Smooth muscle cell (in vitro differentiated cells): Measurements from ENCODE around the gene ENTPD1. TPM values are rescaled to one million over a fixed set of nuclear protein-coding genes. Genes with fewer than 3 reads are reported as not detected.
"Not testable (repeated sequence)": the region's sequence is repeated elsewhere in the genome, so short reads cannot be mapped to it uniquely, and the experiment has no call there.

Source experiments
- DNase-seq: peaks from one replicate; lab custom pipeline; 2025; ENCODE audit not compliant: unreplicated experiment; lab: John Stamatoyannopoulos, UW
- H2AFZ ChIP-seq: fragments of 200-600 bp; sonication (generic); 2 replicates; pipeline ENCODE4 v1.6.0; 2016; ENCODE audit warnings: antibody characterized with exemption, low read depth, mild to moderate bottlenecking
- H3F3A ChIP-seq: fragments of 200-600 bp; sonication (generic); 2 replicates; pipeline ENCODE4 v1.6.0; 2017; ENCODE audit warnings: antibody characterized with exemption, low read depth
- H3K27ac ChIP-seq: fragments of 200-600 bp; sonication (generic); 2 replicates; pipeline ENCODE4 v1.5.1; 2016; ENCODE audit warnings: low read depth, mild to moderate bottlenecking
- H3K27me3 ChIP-seq: fragments of 200-600 bp; sonication (generic); 2 replicates; pipeline ENCODE4 v1.6.1; 2016; ENCODE audit warnings: low read depth, mild to moderate bottlenecking
- H3K36me3 ChIP-seq: fragments of 200-600 bp; sonication (generic); 2 replicates; pipeline ENCODE4 v1.5.1; 2016; ENCODE audit warnings: low read depth
- H3K4me1 ChIP-seq: fragments of 200-600 bp; sonication (generic); 2 replicates; pipeline ENCODE4 v1.5.1; 2016; ENCODE audit warnings: low read depth
- H3K4me2 ChIP-seq: fragments of 200-600 bp; sonication (generic); 2 replicates; pipeline ENCODE4 v1.6.0; 2016; ENCODE audit warnings: mild to moderate bottlenecking
- H3K4me3 ChIP-seq: fragments of 200-600 bp; sonication (generic); 2 replicates; pipeline ENCODE4 v1.5.1; 2016; ENCODE audit warnings: mild to moderate bottlenecking
- H3K79me2 ChIP-seq: fragments of 200-600 bp; sonication (generic); 2 replicates; pipeline ENCODE4 v1.6.0; 2016; ENCODE audit warnings: low read depth, mild to moderate bottlenecking
- H3K9ac ChIP-seq: fragments of 200-600 bp; sonication (generic); 2 replicates; pipeline ENCODE4 v1.6.0; 2016; ENCODE audit warnings: low read depth
- H3K9me3 ChIP-seq: fragments of 200-600 bp; sonication (generic); replicated peaks from 2 replicates; pipeline ENCODE4 v1.5.1; 2016; ENCODE audit warnings: low read depth
- H4K20me1 ChIP-seq: fragments of 200-600 bp; sonication (generic); 2 replicates; pipeline ENCODE4 v1.6.0; 2016; ENCODE audit warnings: low read depth
- WGBS: methylation state at CpG from one replicate; pipeline ENCODE4 v1.1.7; 2016; ENCODE audit warnings: low lambda C conversion rate; 5-methylcytosine and 5-hydroxymethylcytosine counted together
- polyA plus RNA-seq: library from polyadenylated mRNA; unstranded; fragments of >200 nt; fragmentation: Nextera tagmentation; extraction: Ambion mirVana; gene quantifications from 2 replicates; pipeline ENCODE4 v1.2.1, GENCODE V29; 2016
- total RNA-seq: library from RNA; depleted of rRNA; stranded (reverse); fragments of >200 nt; gene quantifications from 2 replicates; pipeline ENCODE4 v1.2.3, GENCODE V29; 2014
- TF ChIP-seq, protein P1 (sequence below): fragments of 200-600 bp; sonication (generic); IDR thresholded peaks from 2 replicates; pipeline ENCODE4 v1.5.1; 2017; ENCODE audit warnings: borderline replicate concordance, mild to moderate bottlenecking, antibody characterized with exemption; ENCODE audit not compliant: insufficient read depth, poor library complexity, severe bottlenecking

The ENTPD1 gene
- total and polyA plus RNA-seq, 2 experiments from 2014 or later, result 2.7 to 5.0 TPM

GRCh38 chr10:95867866-95868265 is 111.9 kb downstream of the ENTPD1 start:
- Histone ChIP-seq H3K4me3 (no peak overlapping the region), H3K36me3 (no peaks in the 10 kb centered on the region), H3F3A (no peaks in the 10 kb centered on the region), H3K4me2 (no peak overlapping the region), H3K9me3 (no peaks in the 10 kb centered on the region), H3K27ac (no peak overlapping the region), H2AFZ (no peak overlapping the region), H3K27me3 (no peaks in the 10 kb centered on the region), H3K4me1 (no peaks in the 10 kb centered on the region), H4K20me1 (no peaks in the 10 kb centered on the region), H3K9ac (no peak overlapping the region), H3K79me2 (no peaks in the 10 kb centered on the region)
- DNase-seq, result no peak
- WGBS, result 93% methylated on average over 4 of the region's 4 CpGs
- TF ChIP-seq, protein P1, sequence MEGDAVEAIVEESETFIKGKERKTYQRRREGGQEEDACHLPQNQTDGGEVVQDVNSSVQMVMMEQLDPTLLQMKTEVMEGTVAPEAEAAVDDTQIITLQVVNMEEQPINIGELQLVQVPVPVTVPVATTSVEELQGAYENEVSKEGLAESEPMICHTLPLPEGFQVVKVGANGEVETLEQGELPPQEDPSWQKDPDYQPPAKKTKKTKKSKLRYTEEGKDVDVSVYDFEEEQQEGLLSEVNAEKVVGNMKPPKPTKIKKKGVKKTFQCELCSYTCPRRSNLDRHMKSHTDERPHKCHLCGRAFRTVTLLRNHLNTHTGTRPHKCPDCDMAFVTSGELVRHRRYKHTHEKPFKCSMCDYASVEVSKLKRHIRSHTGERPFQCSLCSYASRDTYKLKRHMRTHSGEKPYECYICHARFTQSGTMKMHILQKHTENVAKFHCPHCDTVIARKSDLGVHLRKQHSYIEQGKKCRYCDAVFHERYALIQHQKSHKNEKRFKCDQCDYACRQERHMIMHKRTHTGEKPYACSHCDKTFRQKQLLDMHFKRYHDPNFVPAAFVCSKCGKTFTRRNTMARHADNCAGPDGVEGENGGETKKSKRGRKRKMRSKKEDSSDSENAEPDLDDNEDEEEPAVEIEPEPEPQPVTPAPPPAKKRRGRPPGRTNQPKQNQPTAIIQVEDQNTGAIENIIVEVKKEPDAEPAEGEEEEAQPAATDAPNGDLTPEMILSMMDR, result no peak

DNA sequence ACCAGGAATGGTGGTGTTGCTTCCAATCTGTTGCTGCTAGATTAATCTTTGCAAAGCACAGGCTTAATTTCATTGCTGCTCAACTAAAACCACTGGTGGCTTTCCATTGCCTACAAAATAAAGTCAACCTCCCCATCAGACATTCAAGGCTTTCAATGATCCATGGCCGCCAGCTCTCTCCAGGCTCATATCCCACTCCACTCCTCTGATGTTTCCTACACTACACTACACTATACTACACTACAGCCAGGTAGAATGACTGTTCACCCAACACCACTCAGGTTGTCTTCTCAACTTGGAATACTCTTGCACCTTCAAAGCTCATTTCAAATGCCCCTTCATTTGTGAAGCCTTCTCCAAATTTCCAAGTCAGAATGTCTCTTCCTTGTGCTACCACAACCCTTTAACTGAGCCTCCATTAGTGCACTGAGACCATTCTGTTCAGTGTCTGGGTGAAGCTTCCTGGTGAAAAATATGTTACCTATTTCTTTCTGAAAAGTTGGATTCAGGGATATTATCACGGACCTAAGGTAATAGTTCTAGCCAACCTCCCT is 116.3 kb downstream of the ENTPD1 start:
- Histone ChIP-seq H4K20me1 (no peaks in the 10 kb centered on the region), H3K4me1 (no peaks in the 10 kb centered on the region), H2AFZ (no peak overlapping the region), H3K9ac (no peak overlapping the region), H3F3A (no peaks in the 10 kb centered on the region), H3K79me2 (no peaks in the 10 kb centered on the region), H3K27me3 (no peaks in the 10 kb centered on the region), H3K27ac (no peak overlapping the region), H3K36me3 (peaks cover 7% of the 10 kb centered on the region), H3K4me2 (no peak overlapping the region), H3K9me3 (no peaks in the 10 kb centered on the region), H3K4me3 (no peak overlapping the region)
- 0% methylated on average over 2 of the region's 2 CpGs for WGBS
- DNase-seq, result no peak
- TF ChIP-seq, protein P1, result no peak

DNA sequence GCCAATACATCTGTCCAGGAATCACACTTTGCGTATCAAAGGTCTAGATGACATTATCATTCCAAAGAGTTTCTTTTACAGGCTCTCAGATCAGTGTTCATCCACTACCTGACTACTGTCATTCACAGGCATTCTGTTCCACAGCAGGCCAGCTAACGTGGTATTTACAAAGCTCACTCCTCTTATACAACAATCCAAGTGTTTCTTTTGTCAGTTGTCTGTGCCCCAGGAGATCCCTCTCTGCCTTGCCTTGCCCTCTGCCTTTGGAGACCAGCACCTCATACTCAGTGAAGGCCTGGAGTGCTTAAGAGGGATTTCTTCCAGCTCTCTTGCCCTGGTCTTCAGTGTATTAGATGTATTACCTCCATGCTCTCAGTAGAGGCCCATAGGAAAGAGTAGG is 117.2 kb downstream of the ENTPD1 start:
- no peak overlapping the region for H3K27ac ChIP-seq
- 98% methylated on average over 2 of the region's 2 CpGs for WGBS
- H4K20me1 ChIP-seq, result no peaks in the 10 kb centered on the region
- TF ChIP-seq, protein P1, result no peak
- no peak for DNase-seq
- no peaks in the 10 kb centered on the region for H3K27me3 ChIP-seq
- no peaks in the 10 kb centered on the region for H3K9me3 ChIP-seq
- H3K9ac ChIP-seq, result no peak overlapping the region
- H3F3A ChIP-seq, result no peaks in the 10 kb centered on the region
- H3K4me3 ChIP-seq, result no peak overlapping the region
- H3K79me2 ChIP-seq, result no peaks in the 10 kb centered on the region
- H3K36me3 ChIP-seq, result peaks cover 7% of the 10 kb centered on the region
- H3K4me2 ChIP-seq, result no peak overlapping the region
- H3K4me1 ChIP-seq, result no peaks in the 10 kb centered on the region
- no peak overlapping the region for H2AFZ ChIP-seq

- Histone ChIP-seq H3K4me1 (no peaks in the 10 kb centered on the region), H3K4me2 (no peak overlapping the region), H3K27me3 (no peaks in the 10 kb centered on the region), H3F3A (no peaks in the 10 kb centered on the region), H4K20me1 (no peaks in the 10 kb centered on the region), H3K9me3 (no peaks in the 10 kb centered on the region), H3K4me3 (no peak overlapping the region), H3K79me2 (no peaks in the 10 kb centered on the region), H3K9ac (no peak overlapping the region), H2AFZ (no peak overlapping the region), H3K36me3 (peaks cover 7% of the 10 kb centered on the region), H3K27ac (no peak overlapping the region)
- WGBS, result 96% methylated on average over 4 of the region's 4 CpGs
- TF ChIP-seq, protein P1, result no peak
- no peak for DNase-seq
Observed at GRCh38 chr10:95873651-95874050, 117.7 kb downstream of the ENTPD1 start.

DNA sequence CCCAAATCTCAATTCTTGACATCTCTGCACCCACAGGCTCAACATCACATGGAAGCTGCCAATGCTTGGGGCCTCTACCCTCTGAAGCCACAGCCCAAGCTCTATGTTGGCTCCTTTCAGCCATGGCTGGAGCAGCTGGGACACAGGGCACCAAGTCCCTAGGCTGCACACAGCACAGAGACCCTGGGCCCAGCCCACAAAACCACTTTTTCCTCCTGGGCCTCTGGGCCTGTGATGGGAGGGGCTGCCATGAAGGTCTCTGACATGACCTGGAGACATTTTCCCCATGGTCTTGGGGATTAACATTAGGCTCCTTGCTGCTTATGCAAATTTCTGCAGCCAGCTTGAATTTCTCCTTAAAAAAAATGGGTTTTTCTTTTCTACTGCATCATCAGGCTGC is 118.8 kb downstream of the ENTPD1 start:
- H3K9ac ChIP-seq, H3F3A ChIP-seq, H2AFZ ChIP-seq, H3K27ac ChIP-seq, H3K4me2 ChIP-seq, H3K36me3 ChIP-seq, H4K20me1 ChIP-seq, DNase-seq, H3K9me3 ChIP-seq, H3K4me3 ChIP-seq, H3K27me3 ChIP-seq, H3K79me2 ChIP-seq, H3K4me1 ChIP-seq: not testable (repeated sequence)
